ENCODE measurements around the gene HSDL1. TPM values are rescaled to one million over a fixed set of nuclear protein-coding genes. Genes with fewer than 3 reads are reported as not detected.

The HSDL1 gene
- total RNA-seq, 1 donor from 2014 or later = 31.0 TPM

GRCh38 chr16:84178146-84178765, 33.3 kb upstream of the HSDL1 start:
- peaks cover 54% of the 10 kb centered on the region for H3K36me3 ChIP-seq
- H3K4me1 ChIP-seq = peaks cover 33% of the 10 kb centered on the region
- no peaks in the 10 kb centered on the region for H3K9me3 ChIP-seq
- ATAC-seq (no peak), DNase-seq (no peak)
- intact Hi-C loops (cut with DNase I) = no loop called here
- peak overlapping the region; percentile 88 for H3K27ac ChIP-seq
- H3K27me3 ChIP-seq = no peaks in the 10 kb centered on the region
- no peak overlapping the region for H3K4me3 ChIP-seq
- TF ChIP-seq CTCF (IDR thresholded peaks at IDR 0.05) = no peak

- H3K36me3 ChIP-seq = peaks cover 49% of the 10 kb centered on the region
- no peak for ATAC-seq
- H3K27me3 ChIP-seq = no peaks in the 10 kb centered on the region
- no peak for TF ChIP-seq CTCF (IDR thresholded peaks at IDR 0.05)
- H3K4me1 ChIP-seq = peaks cover 31% of the 10 kb centered on the region
- no peaks in the 10 kb centered on the region for H3K9me3 ChIP-seq
- no peak for DNase-seq
- no peak overlapping the region for H3K4me3 ChIP-seq
- peak overlapping the region; percentile 88 for H3K27ac ChIP-seq
- intact Hi-C loops (cut with DNase I) = no loop called here
These were observed 32.7 kb upstream of the HSDL1 start for GRCh38 chr16:84177741-84178073.

GRCh38 chr16:84176192-84177053, 31.4 kb upstream of the HSDL1 start:
- Histone ChIP-seq H3K9me3 (no peaks in the 10 kb centered on the region), H3K4me1 (peaks cover 31% of the 10 kb centered on the region), H3K36me3 (peaks cover 36% of the 10 kb centered on the region), H3K4me3 (no peak overlapping the region), H3K27ac (peak overlapping the region; percentile 88), H3K27me3 (no peaks in the 10 kb centered on the region)
- TF ChIP-seq CTCF (IDR thresholded peaks at IDR 0.05) = no peak
- intact Hi-C loops (cut with DNase I) = no loop called here
- DNase-seq (no peak), ATAC-seq (peak; percentile 1)

- H3K27me3 ChIP-seq = no peaks in the 10 kb centered on the region
- DNase-seq (no peak), ATAC-seq (peak; percentile 65)
- H3K9me3 ChIP-seq = no peaks in the 10 kb centered on the region
- H3K27ac ChIP-seq = peak overlapping the region; percentile 88
- intact Hi-C loops (cut with DNase I) = no loop called here
- peaks cover 27% of the 10 kb centered on the region for H3K36me3 ChIP-seq
- no peak overlapping the region for H3K4me3 ChIP-seq
- H3K4me1 ChIP-seq = peaks cover 31% of the 10 kb centered on the region
- TF ChIP-seq CTCF (IDR thresholded peaks at IDR 0.05) = peak; percentile 62
These were observed 30.5 kb upstream of the HSDL1 start for GRCh38 chr16:84175350-84176081.

- no peak for DNase-seq
- no peak for ATAC-seq
- TF ChIP-seq CTCF (IDR thresholded peaks at IDR 0.05) = no peak
- intact Hi-C loops (cut with DNase I) = no loop called here
- peaks cover 16% of the 10 kb centered on the region for H3K36me3 ChIP-seq
- no peak overlapping the region for H3K4me3 ChIP-seq
- no peaks in the 10 kb centered on the region for H3K27me3 ChIP-seq
- no peak overlapping the region for H3K27ac ChIP-seq
- H3K9me3 ChIP-seq = no peaks in the 10 kb centered on the region
- peaks cover 31% of the 10 kb centered on the region for H3K4me1 ChIP-seq
These were observed 29.4 kb upstream of the HSDL1 start for GRCh38 chr16:84174396-84174795.

All from upper lobe of right lung (tissue), 1 donor.